ENCODE results near the gene DENND6A. TPM values are rescaled to one million over a fixed set of nuclear protein-coding genes. Genes with fewer than 3 reads are reported as not detected.
"Not testable (repeated sequence)": the region's sequence is repeated elsewhere in the genome, so short reads cannot be mapped to it uniquely, and the experiment has no call there.

The DENND6A gene
- total and polyA plus RNA-seq, 4 experiments from 2014 or later: 10.0 to 43.7 (median 40.3) TPM

- peak overlapping the region in 6 of 7 donors; percentile 25 to 77 (median 47) for H3K27ac Mint-ChIP-seq
- no peak overlapping the region for H3K4me3 Mint-ChIP-seq
- Histone ChIP-seq H3K4me1 (ENCODE audit: insufficient read depth, low read length) (no peaks in the 10 kb centered on the region), H3K27me3 (ENCODE audit: insufficient read depth, low read length) (no peaks in the 10 kb centered on the region), H3K36me3 (ENCODE audit: insufficient read depth, low read length) (peaks cover 17% of the 10 kb centered on the region), H3K27ac (ENCODE audit: low read depth, low read length) (no peak overlapping the region), H3K4me3 (ENCODE audit: low read length in 2 of 2) (no peak overlapping the region), H3K9me3 (ENCODE audit: control insufficient read depth in 1 of 2, low read length in 2 of 2) (no peaks in the 10 kb centered on the region)
- H3K9me3 Mint-ChIP-seq: peaks cover 0 to 9% (median 4%) of the 10 kb centered on the region in 8 donors
- POLR2A ChIA-PET (ENCODE audit: partially characterized antibody): no interaction called here
- intact Hi-C loops (cut with micrococcal nuclease): no loop called here
- peaks cover 9 to 21% (median 15%) of the 10 kb centered on the region in 4 donors for H3K4me1 Mint-ChIP-seq
- no peak for DNase-seq
- CTCF ChIA-PET (ENCODE audit: partially characterized antibody): interaction anchor here (1.0 kb wide), 1 partner anchor 44 kb away, joined by 3 read pairs; no protein-coding TSS in a partner anchor
- no peaks in the 10 kb centered on the region for H3K27me3 Mint-ChIP-seq
- H3K36me3 Mint-ChIP-seq: peaks cover 70 to 76% of the 10 kb centered on the region in 2 donors
These were observed 45.5 kb downstream of the DENND6A start for GRCh38 chr3:57647292-57647940.

- peak in 2 of 5 donors; percentile 4 to 15 for DNase-seq
- peaks cover 0 to 9% (median 4%) of the 10 kb centered on the region in 8 donors for H3K9me3 Mint-ChIP-seq
- H3K36me3 Mint-ChIP-seq: peaks cover 71 to 75% of the 10 kb centered on the region in 2 donors
- Histone ChIP-seq H3K9me3 (ENCODE audit: control insufficient read depth in 1 of 2, low read length in 2 of 2) (no peaks in the 10 kb centered on the region), H3K27me3 (ENCODE audit: insufficient read depth, low read length) (no peaks in the 10 kb centered on the region), H3K36me3 (ENCODE audit: insufficient read depth, low read length) (peaks cover 22% of the 10 kb centered on the region), H3K4me3 (ENCODE audit: low read length in 2 of 2) (no peak overlapping the region), H3K4me1 (ENCODE audit: insufficient read depth, low read length) (no peaks in the 10 kb centered on the region), H3K27ac (ENCODE audit: low read depth, low read length) (no peak overlapping the region)
- H3K27me3 Mint-ChIP-seq: no peaks in the 10 kb centered on the region
- POLR2A ChIA-PET (ENCODE audit: partially characterized antibody): no interaction called here
- H3K4me1 Mint-ChIP-seq: peaks cover 9 to 22% (median 15%) of the 10 kb centered on the region in 4 donors
- intact Hi-C loops (cut with micrococcal nuclease): no loop called here
- H3K27ac Mint-ChIP-seq: peak overlapping the region in 3 of 7 donors; percentile 74 to 77 (median 77)
- H3K4me3 Mint-ChIP-seq: no peak overlapping the region
- CTCF ChIA-PET (ENCODE audit: partially characterized antibody): interaction anchor here (0.6 kb wide), 1 partner anchor 86 kb away, joined by 3 read pairs; no protein-coding TSS in a partner anchor
These were observed 46.2 kb downstream of the DENND6A start for GRCh38 chr3:57646723-57647122.

- Mint-ChIP-seq H3K4me3 (no peak overlapping the region), H3K27ac (peak overlapping the region in 2 of 7 donors; percentile 54 to 86), H3K27me3 (no peaks in the 10 kb centered on the region), H3K36me3 (peaks cover 61 to 70% of the 10 kb centered on the region in 2 donors), H3K9me3 (peaks cover 0 to 9% (median 4%) of the 10 kb centered on the region in 8 donors), H3K4me1 (peaks cover 9 to 21% (median 15%) of the 10 kb centered on the region in 4 donors)
- ChIA-PET POLR2A (ENCODE audit: partially characterized antibody) (no interaction called here), CTCF (ENCODE audit: partially characterized antibody) (interaction anchor here (1.4 kb wide), 1 partner anchor 186 kb away, joined by 3 read pairs; no protein-coding TSS in a partner anchor)
- Histone ChIP-seq H3K4me3 (ENCODE audit: low read length in 2 of 2) (no peak overlapping the region), H3K36me3 (ENCODE audit: insufficient read depth, low read length) (peaks cover 32% of the 10 kb centered on the region), H3K27ac (ENCODE audit: low read depth, low read length) (no peak overlapping the region), H3K4me1 (ENCODE audit: insufficient read depth, low read length) (no peaks in the 10 kb centered on the region), H3K27me3 (ENCODE audit: insufficient read depth, low read length) (no peaks in the 10 kb centered on the region), H3K9me3 (ENCODE audit: control insufficient read depth in 1 of 2, low read length in 2 of 2) (no peaks in the 10 kb centered on the region)
- intact Hi-C loops (cut with micrococcal nuclease): no loop called here
- no peak for DNase-seq
These were observed 48.1 kb downstream of the DENND6A start for GRCh38 chr3:57644740-57645139.

- no peaks in the 10 kb centered on the region for H3K4me1 ChIP-seq (ENCODE audit: insufficient read depth, low read length)
- intact Hi-C loops (cut with micrococcal nuclease): loop anchor here (10.0 kb wide), 1 partner anchor 57 kb away; the partner anchor contains the start of gene DENND6A
- CTCF ChIA-PET (ENCODE audit: partially characterized antibody): no interaction called here
These were observed 55.5 kb downstream of the DENND6A start for GRCh38 chr3:57637391-57637790.

GRCh38 chr3:57634259-57634658 lies 58.6 kb downstream of the DENND6A start:
- intact Hi-C loops (cut with micrococcal nuclease): loop anchor here (10.0 kb wide), 1 partner anchor 61 kb away; the partner anchor contains the start of gene DENND6A
- H3K4me1 Mint-ChIP-seq; H3K4me3 Mint-ChIP-seq; CTCF ChIA-PET (ENCODE audit: partially characterized antibody); H3K9me3 ChIP-seq (ENCODE audit: control insufficient read depth in 1 of 2, low read length in 2 of 2); H3K27ac ChIP-seq (ENCODE audit: low read depth, low read length); POLR2A ChIA-PET (ENCODE audit: partially characterized antibody); H3K9me3 Mint-ChIP-seq; H3K4me3 ChIP-seq (ENCODE audit: low read length in 2 of 2); DNase-seq; H3K4me1 ChIP-seq (ENCODE audit: insufficient read depth, low read length); H3K27ac Mint-ChIP-seq; H3K27me3 ChIP-seq (ENCODE audit: insufficient read depth, low read length); H3K27me3 Mint-ChIP-seq: not testable (repeated sequence)
- H3K36me3 Mint-ChIP-seq: peaks cover 34 to 54% of the 10 kb centered on the region in 2 donors
- peaks cover 31% of the 10 kb centered on the region for H3K36me3 ChIP-seq (ENCODE audit: insufficient read depth, low read length)

More at GRCh38 chr3:57637391-57637790, 55.5 kb downstream of the DENND6A start:
- Mint-ChIP-seq H3K4me1 (peaks cover 0 to 8% (median under 1%) of the 10 kb centered on the region in 4 donors), H3K36me3 (peaks cover 43 to 53% of the 10 kb centered on the region in 2 donors), H3K27ac (no peak overlapping the region), H3K9me3 (no peaks in the 10 kb centered on the region), H3K4me3 (no peak overlapping the region), H3K27me3 (no peaks in the 10 kb centered on the region)
- Histone ChIP-seq H3K27me3 (ENCODE audit: insufficient read depth, low read length) (no peaks in the 10 kb centered on the region), H3K27ac (ENCODE audit: low read depth, low read length) (no peak overlapping the region), H3K4me3 (ENCODE audit: low read length in 2 of 2) (no peak overlapping the region), H3K9me3 (ENCODE audit: control insufficient read depth in 1 of 2, low read length in 2 of 2) (no peaks in the 10 kb centered on the region), H3K36me3 (ENCODE audit: insufficient read depth, low read length) (peaks cover 37% of the 10 kb centered on the region)
- DNase-seq: no peak
- POLR2A ChIA-PET (ENCODE audit: partially characterized antibody): no interaction called here

- Histone ChIP-seq H3K9me3 (ENCODE audit: control insufficient read depth in 1 of 2, low read length in 2 of 2) (no peaks in the 10 kb centered on the region), H3K4me3 (ENCODE audit: low read length in 2 of 2) (no peak overlapping the region), H3K27ac (ENCODE audit: low read depth, low read length) (no peak overlapping the region), H3K4me1 (ENCODE audit: insufficient read depth, low read length) (no peaks in the 10 kb centered on the region), H3K27me3 (ENCODE audit: insufficient read depth, low read length) (no peaks in the 10 kb centered on the region), H3K36me3 (ENCODE audit: insufficient read depth, low read length) (peaks cover 48% of the 10 kb centered on the region)
- POLR2A ChIA-PET (ENCODE audit: partially characterized antibody): no interaction called here
- Mint-ChIP-seq H3K27ac (no peak overlapping the region), H3K36me3 (peaks cover 37 to 61% of the 10 kb centered on the region in 2 donors), H3K27me3 (no peaks in the 10 kb centered on the region), H3K4me3 (no peak overlapping the region), H3K9me3 (no peaks in the 10 kb centered on the region), H3K4me1 (peaks cover 0 to 2% (median 0%) of the 10 kb centered on the region in 4 donors)
- intact Hi-C loops (cut with micrococcal nuclease): no loop called here
- CTCF ChIA-PET (ENCODE audit: partially characterized antibody): no interaction called here
- no peak for DNase-seq
These were observed 64.9 kb downstream of the DENND6A start for GRCh38 chr3:57627976-57628375.

GRCh38 chr3:57624801-57625200 lies 68.1 kb downstream of the DENND6A start:
- Mint-ChIP-seq H3K27ac (no peak overlapping the region), H3K4me3 (no peak overlapping the region), H3K4me1 (peaks cover 0 to 3% (median 0%) of the 10 kb centered on the region in 4 donors), H3K9me3 (no peaks in the 10 kb centered on the region), H3K36me3 (peaks cover 32 to 49% of the 10 kb centered on the region in 2 donors), H3K27me3 (no peaks in the 10 kb centered on the region)
- intact Hi-C loops (cut with micrococcal nuclease): no loop called here
- ChIA-PET CTCF (ENCODE audit: partially characterized antibody) (no interaction called here), POLR2A (ENCODE audit: partially characterized antibody) (interaction anchor here (0.9 kb wide), 1 partner anchor 28 kb away, joined by 3 read pairs; the partner anchor contains the start of gene ARF4)
- Histone ChIP-seq H3K4me1 (ENCODE audit: insufficient read depth, low read length) (no peaks in the 10 kb centered on the region), H3K27ac (ENCODE audit: low read depth, low read length) (no peak overlapping the region), H3K9me3 (ENCODE audit: control insufficient read depth in 1 of 2, low read length in 2 of 2) (no peaks in the 10 kb centered on the region), H3K36me3 (ENCODE audit: insufficient read depth, low read length) (peaks cover 30% of the 10 kb centered on the region), H3K4me3 (ENCODE audit: low read length in 2 of 2) (no peak overlapping the region), H3K27me3 (ENCODE audit: insufficient read depth, low read length) (no peaks in the 10 kb centered on the region)
- no peak for DNase-seq
